Colon (tissue), 2 donors: ENCODE data around the gene TRMU.
"Not testable (repeated sequence)": the region's sequence is repeated elsewhere in the genome, so short reads cannot be mapped to it uniquely, and the experiment has no call there.

Experiments
- FAIRE-seq: peaks from 2 replicates; lab custom pipeline; 2012; peaks lifted over from hg19 to GRCh38; lab: Jason Lieb, UNC
- donor health status: control.
- donor health status: control.

The TRMU gene

DNA sequence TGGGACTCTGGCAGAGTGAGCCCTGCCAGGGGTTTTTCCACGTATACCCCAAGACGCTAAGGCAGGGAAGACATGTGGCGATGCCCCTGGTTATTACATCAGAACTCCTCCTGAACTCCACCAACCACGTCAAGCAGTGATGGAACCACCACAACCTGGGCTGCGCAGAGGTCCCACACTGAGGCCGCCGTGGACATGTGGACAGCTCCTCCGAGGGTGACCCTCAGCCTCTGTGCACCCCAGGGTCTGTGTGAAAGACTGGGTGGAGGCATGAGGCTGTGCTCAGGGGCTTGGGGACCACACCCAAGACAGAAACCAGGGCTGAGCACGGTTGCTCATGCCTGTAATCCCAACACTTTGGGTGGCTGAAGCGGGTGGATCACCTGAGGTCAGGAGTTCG lies 52.2 kb downstream of the TRMU start:
- FAIRE-seq = no peak

DNA sequence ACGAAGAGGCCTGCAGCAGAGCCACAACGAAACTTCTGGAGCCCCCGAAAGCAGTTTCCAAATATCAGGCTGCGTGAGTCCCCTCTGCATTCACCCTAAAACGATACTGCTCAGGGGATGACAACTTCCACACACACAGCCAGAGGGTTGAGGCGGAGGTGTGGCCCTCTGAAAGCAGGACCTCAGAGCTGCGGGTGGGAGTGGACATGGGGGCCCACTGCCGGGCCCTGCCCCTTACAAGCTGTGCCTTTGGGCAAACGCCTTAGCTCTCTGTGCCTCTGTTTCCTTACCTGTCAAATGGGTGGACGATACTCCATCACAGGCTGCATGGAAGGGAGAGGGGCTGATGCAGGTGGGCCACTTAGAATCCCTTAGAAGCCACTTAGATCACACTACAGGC lies 53.1 kb downstream of the TRMU start:
- FAIRE-seq = no peak

DNA sequence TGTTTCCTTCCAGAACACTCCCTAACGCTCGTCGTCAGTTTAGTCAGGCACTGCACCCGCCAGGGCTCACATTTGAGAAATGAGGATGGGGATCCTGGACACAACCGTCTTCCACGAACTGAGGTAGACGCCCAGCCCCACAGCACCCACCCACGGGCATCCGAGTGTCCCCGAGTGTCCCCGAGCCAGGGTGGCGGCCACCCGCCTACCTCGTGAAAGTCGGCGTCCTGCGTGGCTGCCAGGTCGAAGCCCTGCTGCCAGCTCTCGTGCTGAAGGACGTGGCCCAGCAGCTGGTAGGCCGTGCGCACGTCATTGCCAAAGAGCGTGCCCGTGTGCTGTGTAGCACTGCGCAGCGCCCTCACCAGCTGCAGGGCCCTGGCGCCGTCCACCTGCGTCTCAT lies 53.6 kb downstream of the TRMU start:
- FAIRE-seq = no peak

DNA sequence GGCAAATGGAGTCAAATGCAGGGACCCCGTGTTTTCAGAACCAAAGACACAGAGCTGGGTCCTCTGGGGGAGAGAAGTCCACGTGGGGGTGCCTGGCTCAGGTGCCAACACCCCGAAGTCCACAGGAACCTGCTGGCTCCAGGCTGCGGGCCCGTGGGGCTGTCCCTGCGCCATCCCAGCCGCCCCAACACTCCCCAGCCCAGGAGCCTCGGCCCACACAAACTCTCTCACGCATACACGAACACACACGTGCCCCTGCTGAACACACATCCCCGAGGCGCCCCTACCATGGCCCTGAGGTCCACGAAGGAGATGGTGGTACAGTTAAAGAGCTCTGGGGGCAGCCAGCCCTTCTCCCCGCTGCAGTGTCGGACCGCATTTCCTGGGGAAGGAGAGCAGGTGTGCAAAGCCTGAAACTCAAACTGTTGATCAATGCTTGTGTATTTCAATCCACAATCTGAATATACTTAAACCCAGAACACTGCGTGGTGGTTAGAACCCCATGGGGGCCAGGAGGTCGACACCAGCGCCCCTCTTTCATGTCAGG lies 54.7 kb downstream of the TRMU start:
- no peak for FAIRE-seq

DNA sequence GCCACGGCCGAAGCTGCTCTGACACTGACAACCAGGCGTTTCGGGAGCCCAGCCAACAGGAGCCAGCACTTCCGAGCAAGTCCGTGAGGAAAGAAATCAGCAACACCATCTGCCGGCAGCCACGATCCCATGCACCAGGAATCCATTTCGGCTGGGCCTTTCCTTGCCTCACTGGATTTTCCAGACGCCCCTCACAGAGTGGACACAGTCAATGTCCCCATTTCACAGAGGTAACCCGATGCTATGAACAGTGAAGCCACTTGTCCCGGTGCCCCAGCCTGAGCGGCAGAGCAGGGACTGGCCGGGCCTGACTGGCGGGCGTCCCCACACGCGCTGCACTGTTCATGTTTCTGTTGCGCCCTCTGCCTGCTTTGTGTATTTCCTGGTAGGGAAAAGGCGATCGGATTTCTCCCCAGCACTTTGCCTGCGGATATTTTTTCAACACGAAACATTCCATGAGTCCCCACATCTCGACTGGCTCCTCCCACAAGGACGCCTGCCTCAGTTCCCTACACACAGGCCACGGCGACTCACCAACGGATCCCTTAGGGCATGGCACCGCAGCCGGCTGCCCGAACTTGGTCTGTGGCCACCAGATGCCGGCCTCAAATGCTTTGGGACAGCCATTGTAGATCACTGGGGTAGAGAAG lies 55.3 kb downstream of the TRMU start:
- FAIRE-seq = no peak

DNA sequence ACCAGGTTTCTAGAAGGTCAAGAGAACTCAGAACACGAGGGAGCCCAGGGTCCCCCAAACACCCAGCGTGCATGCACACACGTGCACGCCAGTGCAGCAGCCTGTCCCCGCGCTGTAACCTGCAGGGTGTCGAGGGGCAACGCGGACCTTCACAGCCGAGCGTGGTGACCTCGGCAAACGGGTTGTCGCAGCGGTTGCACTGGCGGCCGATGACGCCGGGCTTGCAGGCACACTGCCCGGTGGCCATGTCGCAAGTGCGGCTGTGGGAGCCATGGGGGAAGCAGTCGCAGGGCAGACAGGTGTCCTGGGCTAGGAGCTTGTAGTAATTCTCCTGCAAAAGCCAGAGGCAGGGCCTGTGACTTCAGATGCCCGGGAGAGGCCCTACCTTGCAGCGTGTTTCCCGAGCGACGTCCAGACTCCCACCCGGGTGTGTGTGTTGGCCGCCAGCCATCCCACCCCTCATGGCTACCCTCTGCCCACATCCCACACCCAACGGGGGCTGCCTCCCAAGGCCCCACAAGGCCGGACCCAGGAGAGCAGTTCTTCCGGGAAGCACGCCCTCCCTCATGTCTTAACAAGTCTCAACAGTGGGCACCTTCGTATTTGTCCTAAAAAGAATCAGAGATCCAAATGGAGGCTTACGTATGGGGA lies 56.1 kb downstream of the TRMU start:
- FAIRE-seq = no peak

DNA sequence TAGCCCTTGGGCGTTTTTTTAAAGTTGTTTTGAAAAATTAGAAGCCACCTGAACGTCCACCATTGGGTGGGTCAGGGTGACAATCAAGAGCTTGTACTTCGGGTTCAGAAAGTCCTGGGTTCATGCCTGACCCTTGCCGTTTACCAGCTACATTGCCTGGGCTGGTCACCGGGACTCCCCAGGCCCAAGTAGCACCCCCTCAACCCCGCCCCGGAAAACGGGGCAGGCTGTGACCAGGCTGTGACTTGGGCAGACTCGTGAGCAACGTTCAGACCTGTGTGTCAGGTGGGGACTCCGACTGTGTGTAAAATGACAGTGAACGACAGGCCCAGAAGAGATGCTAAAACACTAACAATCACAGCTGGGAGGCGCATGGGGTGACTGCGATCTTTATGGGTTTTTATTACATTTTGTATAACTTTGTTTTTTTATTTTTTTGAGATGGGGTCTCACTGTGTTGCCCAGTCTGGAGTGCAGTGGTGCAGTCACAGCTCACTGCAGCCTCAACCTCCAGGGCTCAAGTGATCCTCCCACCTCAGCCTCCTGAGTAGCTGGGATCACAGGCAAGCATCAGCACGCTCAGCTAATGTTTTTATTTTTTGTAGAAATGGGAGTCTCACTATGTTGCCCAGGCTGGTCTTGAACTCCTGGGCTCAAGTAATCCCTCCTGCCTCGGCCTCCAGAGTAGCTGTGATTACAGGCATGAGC lies 56.8 kb downstream of the TRMU start:
- no peak for FAIRE-seq

DNA sequence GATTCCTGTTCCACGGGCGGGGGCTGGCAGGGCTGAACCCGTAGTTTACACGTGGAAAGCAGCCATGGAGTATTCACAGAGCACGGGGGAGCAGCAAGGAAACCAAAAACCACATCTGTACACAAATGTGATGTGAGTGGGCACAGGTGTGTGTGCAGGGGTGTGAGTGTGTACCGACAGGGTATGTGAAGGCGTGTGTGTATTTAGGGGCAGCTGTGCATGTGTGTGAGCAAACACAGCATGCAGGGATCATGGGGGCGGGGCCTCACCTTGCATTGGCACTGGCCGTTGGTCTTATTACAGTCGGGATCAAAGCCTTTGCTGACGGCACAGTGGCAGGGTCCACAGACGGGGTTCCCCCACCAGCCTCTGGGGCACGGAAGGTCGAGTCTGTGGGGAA lies 58.4 kb downstream of the TRMU start:
- FAIRE-seq = no peak

DNA sequence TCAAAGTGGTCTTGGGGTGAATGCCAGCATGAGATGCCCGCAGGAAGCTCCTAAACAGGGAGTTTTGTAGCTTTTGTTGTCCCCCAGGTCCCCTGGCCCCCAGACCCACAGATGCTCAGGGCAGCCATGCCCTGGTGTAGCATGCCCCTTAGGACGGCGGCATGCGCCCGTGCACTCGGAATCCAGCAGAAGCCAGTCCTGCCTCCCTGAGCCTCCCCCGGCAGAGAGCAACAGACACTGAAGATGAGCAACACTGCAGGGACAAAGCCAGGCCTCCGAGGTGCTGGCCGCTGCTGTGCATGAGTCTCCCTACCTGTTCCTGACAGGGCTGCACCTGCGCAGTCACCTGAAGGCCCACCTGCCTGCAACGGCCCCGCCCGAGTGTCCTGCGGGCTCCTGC lies 59.1 kb downstream of the TRMU start:
- FAIRE-seq = no peak

DNA sequence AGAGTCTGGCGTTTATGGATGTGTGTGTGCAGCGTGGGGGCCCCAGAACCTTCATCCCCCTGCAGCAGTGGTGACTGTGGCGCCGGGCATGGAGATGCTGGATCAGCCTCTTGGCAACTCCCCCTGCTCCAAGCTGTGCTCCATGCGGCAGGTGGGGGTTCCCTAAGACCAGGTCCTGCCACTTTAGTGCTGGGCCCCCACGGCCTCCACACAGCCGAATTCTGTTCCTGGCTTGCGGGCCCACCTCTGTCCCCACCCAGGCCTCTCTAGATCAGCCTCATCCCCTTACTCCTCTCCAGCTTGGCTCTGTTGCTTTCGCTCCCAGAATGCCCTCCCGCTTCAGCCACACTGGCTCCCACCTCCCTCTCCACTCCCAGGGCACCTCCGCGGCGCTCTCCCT lies 59.6 kb downstream of the TRMU start:
- no peak for FAIRE-seq

DNA sequence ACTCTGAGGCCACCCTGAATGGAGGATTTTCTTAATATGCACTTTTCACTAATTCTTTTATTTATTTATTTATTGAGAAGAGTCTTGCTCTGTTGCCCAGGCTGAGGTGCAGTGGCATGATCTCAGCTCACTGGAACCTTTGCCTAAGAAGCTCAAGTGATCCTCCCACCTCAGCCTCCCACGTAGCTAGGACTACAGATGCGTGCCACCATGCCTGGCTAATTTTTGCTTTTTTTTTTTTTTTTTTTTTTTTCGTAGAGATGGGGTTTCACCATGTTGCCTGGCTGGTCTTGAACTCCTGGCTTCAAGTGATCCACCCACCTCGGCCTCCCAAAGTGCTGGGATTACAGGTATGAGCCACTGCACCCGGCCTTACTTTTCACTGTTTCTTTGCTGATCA lies 61.5 kb downstream of the TRMU start:
- FAIRE-seq = not testable (repeated sequence)

DNA sequence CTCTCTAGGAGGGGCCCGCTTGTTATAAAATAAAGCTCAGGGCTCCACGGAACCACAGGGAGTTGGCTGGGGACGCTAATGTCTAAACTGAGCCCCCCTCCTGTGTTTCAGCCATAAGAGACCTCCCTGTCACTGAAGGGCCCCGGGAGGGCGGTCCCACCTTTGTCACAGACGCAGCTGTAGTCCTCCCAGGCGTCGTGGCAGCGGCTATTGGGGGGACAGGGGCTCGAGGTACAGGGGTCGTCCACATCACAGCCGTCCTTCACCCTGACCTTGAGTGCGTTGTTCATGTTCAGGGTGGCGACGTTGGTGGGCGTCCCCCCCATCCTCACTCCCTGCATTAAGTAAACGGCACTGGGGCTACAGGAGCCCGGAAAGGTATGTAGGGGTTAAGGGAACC lies 62.0 kb downstream of the TRMU start:
- FAIRE-seq = no peak

DNA sequence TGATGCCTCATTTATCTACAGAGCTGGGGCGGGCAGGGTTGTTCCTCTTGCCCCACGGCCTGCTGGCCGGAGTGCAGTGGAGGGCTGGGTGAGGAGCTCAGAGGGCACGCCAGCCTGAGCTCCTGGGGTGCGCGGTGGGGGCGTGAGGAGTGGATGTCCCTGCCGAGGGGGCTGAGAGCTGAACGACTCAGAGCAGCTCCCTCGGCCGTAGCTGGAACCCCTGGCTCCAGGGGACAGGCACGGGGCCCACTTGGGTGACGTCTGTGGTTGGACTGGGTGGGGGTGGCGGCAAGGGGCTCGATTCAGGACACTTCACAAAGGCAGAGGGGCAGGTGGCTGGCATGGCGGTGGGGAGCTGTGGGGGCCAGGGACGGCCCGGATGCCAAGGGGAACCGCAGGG lies 62.4 kb downstream of the TRMU start:
- FAIRE-seq = no peak

DNA sequence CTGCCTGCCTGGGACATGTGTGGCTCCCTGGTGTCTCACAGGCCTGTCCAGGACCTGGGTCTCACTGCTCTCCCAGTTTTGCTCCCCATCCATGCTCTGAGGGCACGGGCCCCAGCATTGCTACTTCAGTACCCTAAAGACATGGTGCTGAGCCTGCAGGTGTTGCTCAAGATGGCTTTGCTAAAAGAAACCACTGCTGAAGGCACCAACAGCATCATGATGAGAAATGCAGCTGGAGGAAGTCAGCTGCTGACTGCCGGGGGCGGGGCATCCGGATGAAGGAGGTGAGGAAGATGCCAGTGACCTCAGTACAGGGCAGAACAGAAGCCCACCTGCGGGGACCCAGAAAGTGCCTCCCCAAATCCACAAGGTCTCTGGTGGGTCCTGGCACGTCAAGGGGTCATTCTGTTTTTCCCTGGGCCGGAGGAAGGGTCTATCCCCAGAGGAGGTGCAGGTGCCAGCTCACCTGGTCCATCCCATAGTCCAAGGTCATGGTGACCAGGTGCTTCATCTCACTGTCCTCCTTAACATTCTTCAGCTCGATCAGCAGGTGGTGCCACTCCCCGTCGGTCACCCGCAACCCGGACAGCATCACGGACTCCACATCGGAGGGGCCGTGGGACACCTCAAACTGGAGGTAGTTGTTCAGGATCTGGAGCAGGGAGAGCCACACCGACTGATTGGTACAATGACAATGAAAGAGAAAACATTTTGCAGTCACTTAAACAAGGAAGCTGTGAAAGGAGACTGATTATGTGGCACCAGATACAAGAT lies 63.9 kb downstream of the TRMU start:
- no peak for FAIRE-seq

DNA sequence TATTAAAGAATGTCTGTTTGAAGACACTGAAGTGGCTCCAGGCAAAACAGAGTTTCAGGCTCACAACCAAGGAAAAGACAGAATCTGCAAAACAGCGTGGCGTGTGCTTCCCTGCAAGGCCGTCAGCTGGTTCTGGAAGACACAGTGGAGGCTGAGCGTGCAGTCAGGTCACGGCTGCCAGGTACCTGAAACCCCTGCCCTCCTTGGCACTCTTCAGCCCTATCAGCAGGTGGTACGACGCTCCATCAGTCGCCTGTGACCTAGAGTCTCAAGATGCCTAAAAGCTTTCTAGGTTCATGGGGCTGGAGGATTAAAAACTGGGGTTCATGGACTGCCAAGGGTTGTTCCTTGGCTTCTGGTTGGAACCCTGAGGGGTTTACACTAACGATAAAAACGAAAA lies 65.9 kb downstream of the TRMU start:
- FAIRE-seq = no peak

DNA sequence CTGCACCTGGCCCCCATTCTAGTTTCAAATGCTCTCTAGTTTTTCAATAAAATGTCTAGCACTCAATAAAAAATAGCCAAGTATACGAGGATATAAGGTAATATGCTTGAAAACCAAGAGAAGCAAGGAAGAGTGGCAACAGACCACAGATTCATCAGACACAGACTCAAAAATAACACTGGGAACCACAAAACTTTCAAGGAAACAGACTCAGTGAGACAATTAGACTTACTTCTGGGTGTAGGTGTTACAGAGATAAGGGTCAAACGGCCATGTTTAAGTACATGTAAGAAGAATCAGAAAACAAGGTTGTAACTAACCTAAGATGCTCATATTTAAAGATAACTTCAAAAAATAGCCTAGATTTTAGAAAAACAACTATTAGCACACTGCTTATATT lies 67.0 kb downstream of the TRMU start:
- no peak for FAIRE-seq

DNA sequence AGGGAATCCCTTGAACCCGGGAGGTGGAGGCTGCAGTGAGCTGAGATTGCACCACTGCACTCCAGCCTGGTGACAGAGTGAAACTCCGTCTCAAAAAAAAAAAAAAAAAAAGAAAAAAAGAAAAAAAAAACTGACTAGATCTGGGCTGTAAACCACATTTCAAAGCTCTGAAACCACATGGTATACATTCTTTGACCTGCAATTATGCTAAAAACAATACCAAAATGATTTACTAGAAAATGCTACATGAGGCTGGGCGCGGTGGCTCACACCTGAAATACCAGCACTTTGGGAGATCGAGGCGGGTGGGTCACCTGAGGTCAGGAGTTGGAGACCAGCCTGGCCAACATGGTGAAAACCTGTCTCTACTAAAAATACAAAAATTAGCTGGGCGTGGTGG lies 68.4 kb downstream of the TRMU start:
- FAIRE-seq = not testable (repeated sequence)

DNA sequence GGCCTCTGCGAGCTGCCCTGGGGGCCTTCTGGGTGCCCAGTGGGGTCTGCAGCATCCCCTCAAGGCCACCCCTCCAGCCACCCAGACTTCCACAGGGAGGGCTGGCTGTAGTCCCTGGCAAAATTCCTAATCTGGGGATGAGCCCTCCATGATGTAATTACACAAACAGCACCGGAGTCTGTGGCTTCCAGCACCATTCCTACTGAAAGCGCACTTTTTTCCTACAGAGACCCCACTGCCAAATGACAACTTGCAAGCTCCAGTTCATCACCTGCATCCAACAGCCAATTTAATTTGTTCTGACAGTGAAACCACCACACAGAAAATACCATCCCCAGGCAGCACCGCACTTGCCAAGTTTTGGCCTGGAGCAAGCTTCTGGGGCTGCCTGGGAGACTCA lies 70.4 kb downstream of the TRMU start:
- FAIRE-seq = no peak

DNA sequence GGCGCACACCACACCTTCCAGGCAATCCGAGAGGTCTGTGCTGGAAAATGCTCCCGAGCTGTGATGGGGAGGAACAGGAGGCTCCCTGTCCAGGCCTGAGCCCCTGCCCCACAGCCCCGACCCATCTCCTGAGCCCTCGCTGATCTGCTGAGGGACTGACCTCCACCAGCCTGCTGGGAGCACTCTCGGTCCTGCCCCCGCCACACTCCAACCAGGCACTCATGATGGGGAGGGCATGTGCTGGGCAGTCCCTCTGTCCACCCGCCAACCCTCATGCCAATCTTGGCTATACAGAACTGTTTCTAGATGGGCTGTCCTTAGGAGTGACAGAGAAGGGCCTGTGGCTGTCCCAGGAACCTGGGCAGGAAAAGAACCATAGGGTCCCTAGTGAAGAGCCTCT lies 70.8 kb downstream of the TRMU start:
- FAIRE-seq = no peak

DNA sequence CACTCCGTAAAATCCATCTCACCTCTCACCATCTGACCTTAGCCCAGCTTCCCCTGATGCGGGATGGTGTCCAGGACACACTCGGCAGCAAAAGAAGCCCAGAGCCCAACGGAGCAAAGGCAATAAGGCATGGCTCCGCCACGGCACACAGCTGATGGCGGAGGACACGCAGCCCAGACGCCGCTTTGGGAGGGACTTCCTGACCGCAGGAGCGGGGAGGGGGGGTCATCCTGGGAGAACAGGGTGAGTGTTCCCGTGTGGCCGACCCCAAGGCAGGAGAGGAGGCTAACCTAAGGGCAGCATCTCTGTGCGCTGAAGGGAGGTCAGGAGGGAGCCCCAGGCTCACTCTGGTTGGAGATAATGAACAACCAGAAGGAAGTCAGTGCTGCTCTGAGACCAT lies 71.3 kb downstream of the TRMU start:
- FAIRE-seq = no peak
